ENCODE measurements around the gene ANKRD60.

Gene ANKRD60, protein sequence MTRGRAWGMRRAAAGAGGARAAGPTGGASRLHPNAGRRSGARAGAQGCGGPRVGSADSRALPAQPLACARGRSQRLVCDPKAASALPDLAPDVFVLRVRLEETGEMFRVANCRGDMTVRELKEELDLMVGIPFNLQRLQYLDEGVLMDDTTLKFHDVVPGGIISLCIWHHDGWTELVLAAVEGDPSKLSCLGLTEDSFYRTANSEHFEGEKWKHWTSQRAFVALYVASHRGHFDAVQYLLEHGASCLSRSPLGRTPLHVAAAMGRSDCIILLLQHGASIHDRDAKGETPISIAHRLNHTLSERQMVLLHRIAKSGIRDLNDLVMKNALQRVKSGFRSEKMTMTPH

DNA sequence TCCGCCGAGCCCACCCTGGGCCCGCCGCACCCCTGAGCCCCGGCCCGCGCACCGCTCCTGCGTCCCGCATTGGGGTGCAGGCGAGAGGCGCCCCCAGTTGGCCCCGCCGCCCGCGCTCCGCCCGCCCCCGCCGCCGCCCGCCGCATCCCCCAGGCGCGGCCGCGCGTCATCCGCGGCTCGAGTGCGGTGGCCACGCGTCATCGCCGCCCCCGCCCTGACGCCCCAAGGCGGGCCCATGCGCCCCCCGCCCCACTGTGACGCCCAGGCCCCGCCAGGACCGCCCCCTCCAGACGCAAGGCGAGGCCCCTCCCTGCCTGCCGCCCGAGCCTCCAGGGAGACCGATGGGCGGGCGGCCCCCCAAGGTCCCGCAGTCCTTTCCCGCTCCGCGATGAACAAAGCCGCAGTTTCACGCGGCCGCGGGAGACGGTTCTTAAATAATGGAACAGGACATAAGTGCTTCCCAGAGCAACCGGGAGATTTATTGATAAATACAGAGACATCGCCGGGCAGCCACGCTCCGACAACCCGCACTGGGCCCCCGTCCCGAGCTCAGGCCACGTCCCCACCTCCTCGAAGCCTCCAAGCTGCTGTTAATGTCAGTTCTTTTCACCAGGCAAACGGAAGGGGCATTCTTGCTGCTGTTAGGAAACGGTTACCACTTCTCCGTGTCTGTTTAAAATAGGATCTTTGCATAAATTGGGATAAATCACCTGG, at the start of gene ANKRD60:
Gene ANKRD60, minus strand, starts transcription at position 170 of the 714 bp plus-strand sequence. Its CDS starts 0 bp downstream, at position 170.
- DNase-seq, result no peak

DNA sequence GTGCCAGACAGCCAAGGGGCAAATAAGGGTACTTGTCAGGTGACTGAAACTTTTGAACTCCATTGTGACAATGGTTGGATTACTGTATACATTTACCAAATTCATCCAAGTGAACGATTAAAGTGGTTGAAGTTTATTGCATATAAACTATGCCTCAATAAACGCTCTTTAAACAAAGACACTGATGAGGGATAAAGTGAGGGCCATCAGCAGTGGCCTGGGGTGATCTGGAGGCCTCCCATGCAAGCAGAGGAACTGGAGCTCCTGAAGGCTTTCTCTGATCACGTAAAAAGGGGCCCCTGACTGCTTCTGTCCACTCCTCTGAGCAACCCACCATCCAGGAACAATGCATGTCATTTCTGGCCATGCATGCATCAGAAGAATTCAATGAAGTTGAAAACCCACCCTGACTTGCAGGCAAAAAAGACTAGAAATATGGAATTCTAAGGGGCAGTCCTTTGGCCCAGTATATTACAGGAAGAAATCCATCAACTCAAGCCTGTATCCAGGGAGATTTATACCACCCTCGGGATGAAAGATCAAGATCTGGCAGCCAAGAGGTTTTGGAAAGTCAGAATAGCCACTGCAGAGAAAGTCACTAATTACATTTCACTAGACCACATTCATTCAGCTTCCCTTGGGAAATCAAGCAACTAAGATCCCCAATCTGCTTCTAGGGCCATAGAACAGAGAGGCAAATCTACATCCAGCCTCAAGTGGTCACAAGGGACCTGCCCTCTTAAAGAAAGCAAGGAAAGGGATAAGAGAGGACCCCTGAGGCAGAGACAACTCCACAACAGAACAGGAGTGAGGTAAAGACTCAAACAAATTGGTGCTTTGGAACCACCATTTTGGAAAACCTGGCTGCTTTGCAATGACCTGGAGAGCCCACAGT, 49.4 kb upstream of the ANKRD60 start:
- DNase-seq, result no peak

DNA sequence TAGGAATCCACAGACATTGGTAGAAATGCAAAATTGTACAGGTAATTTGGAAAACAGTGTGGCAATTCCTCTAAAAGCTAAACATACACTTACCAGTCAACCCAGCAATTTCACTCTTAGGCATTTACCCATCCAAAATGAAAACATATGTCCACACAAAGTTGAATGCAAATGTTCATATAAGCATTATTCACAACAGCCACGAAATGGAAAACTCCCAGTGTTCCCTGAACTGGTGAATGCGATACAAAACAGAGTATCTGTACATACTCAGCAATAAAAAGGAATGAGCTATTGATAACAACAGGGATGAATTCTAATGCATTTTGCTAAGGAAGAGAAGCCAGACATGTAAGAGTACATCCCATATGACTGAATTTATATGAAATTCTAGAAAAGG, 48.7 kb upstream of the ANKRD60 start:
- DNase-seq, result no peak

DNA sequence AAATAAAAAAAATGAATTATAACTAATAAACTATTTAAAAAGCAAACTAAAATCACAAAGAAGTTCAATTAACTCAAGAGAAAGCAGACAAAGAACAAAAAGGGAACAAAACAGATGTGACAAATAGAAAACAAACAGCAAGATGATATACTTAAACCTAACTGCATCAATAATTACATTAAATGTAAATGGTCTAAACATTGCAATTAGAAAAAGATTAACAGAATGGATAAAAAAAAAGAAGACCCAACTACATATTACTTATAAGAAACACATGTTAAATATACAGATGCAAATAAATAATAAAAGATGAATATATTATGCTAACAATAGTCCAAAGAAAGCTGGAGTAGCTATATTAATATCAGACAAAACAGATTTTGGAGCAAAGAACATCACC, 45.9 kb upstream of the ANKRD60 start:
- DNase-seq, result no peak

DNA sequence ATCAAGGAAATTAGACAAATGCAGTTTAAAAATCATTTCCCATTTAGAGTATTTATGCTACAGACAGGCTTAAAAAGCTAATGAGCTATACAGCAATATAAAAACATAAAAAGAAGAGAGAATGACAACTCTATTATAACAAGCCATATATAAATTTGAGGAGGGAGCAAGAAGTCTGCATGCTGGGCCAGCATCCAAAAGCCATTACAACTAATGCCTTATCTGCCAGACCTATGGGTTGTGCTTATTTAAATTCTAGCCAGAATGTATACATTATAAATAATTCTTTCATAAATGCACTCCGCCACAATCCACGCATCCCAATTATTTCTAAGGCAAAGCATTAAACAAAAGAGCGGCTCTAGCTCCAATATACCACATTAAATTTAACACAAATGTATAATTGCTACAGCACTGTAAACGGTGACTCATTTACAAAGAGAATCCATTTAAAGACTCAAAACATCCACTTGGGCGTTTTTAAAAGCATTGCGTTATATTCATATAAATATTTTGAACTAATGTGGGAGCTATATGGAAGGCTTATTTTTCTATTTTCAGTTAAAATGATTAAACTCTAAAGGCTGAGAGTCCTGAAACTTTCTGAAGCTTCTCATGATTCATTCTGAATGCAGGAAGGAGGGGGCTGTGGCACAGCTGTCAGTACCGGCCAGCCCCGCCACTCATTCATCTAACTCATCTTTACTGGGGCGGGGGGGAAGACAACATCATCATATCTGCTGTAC, 43.3 kb upstream of the ANKRD60 start:
- no peak for DNase-seq

DNA sequence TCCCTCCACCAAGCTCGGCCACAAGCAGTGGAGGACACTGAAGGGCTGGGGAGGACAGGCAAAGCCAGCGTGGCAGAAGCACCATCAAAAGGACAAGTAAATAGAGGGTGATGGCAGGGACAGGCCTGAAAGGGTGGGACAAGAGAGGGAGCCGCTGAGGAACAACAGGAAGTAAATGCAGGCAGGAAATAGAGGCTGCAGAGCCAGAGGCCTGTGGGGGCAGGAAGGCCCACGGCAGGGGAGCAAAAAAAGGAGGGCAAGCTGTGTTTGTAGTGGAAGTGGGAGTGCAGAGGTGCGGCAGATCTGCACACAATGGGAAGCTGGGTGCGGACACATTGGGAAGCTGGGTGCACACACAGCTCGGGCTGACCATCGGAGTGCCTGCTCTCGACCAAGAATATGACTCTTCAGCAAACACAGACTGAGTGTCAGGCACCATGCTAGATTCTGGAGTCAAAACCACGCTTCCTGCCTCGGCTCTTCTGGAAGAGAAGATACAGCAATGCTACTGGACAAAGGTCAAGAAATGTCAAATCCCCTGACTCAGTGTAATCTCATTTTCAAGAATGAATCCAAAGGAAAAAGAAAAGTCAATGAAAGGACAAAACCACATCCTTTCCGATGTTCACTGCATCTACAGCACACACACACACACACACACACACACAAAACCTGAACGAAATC, 40.6 kb upstream of the ANKRD60 start:
- no peak for DNase-seq

DNA sequence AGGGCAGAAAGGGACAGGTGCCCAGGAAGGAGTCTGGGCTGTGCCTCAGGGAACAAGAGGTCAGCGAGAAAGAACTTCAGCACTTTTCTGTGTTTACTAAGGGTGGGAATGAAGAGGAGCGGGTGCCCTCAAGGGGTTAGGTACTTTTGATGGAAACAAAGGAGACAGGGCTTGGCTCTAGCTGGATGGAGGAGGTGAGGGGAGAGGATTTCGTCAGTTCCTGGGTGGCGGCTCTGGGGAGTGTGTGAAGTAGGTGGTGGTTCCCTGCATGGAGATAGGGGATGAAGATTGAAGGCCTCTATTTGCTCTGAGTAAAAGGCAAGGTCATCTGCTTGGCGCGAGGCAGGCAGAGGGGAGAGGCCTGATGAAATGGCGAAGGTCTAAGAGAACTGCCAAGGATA, 40.0 kb upstream of the ANKRD60 start:
- no peak for DNase-seq

DNA sequence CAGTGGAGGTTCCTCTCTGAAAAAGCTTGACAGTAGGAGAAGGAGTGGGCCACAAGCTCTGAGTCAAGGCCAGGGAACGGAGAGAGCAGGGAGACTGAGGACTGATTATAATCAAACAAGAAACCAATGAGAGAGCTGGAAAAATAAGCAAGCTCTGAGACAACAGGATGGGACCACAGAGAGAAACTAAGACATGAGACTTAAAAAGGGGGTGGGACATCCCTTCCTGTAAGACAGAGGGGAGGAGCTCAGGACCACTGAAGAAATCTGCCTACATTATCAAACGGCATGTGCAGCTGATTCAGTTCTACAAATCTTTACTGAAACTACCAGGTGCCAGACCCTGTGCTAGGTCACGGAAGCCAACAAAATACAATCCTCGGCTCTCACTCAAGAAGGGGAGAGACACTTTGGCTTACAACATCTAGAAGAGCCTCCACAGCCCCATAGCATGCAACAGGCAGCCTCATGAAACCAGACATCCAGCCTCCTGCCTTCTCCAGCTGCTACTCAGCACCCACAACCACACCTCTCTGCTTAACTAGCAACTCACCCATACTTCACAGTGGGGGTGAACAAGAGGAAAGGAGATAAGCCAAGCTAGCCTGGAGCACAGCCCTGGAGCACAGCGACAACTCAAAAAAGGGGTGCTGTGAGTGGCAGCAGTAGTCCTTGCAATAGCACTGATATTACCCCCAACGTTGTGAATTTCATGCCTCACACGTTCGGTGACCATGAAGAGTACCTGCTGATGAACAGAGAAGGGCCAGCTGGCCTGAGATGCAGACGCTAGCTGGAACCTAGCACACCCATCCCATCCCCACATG, 39.1 kb upstream of the ANKRD60 start:
- DNase-seq, result no peak

DNA sequence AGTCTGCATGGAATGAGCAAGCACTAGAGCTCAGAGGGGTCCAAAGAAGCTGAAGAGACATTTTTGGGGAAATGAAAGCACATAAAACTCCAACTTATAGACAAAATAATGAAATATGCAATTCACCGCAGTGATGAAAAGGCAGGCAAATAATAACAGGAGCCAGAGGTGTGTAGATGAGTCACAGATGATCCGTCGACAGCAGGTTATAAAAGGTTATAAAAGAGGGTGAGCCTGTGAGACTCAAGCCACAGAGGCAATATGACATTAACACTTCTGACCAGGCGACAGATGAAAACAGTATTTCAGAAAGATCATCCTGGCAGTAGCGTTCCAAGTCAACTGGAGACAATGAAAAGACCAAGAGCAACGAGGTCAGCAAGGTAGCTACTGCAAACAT, 35.8 kb upstream of the ANKRD60 start:
- no peak for DNase-seq

DNA sequence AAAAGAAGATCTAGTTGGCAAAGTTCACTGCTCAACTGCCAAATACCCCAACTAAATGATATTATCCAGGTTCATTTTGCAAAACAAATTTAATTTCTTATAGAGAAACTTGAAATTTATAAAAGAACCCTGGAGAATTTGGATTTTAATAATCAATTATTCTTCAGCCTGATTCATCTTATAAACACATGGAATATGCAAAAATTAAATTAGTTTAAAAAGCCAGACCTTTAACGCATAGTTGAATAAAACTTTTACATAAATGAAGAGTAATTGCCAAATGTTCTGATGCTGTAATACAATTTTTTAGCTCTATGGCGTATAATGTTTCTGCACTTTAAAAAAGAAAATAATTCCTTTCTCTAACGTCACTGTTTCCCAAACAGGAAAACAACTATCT, 33.2 kb upstream of the ANKRD60 start:
- DNase-seq, result no peak

DNA sequence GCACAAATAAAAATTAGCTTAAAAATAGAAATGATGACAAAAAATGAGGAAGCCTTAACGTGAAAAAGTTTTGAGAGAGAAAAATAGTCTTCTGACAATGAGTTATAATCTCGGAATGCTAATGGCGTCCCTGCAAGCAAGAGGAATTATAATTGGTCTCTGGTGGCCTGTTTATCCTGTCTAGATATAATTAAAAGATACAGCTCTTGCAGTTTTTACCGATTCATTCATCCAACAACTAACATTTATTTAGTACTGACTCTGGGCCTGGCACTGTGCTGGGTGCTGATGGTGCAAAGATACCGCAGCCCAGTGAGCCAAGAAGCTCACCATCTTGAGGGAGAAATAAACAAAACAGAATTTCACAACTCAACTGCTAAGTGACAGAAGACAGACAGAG, 31.6 kb upstream of the ANKRD60 start:
- no peak for DNase-seq

DNA sequence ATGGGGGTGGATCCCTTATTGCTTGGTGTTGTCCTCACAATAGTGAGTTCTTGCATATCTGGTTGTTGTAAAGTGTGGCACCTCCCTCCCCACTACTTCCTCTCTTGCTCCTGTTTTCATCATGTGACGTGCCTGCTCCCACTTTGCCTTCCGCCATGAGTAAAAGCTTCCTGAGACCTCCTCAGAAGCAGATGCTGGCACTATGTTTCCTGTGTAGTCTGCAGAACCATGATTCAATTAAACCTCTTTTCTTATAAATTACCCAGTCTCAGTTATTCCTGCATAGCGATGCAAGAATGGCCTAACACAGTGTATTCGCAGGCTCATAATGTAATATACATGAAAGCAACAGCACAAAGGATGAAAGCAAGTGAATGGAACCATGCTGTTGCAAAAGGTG, 28.4 kb upstream of the ANKRD60 start:
- DNase-seq, result no peak

DNA sequence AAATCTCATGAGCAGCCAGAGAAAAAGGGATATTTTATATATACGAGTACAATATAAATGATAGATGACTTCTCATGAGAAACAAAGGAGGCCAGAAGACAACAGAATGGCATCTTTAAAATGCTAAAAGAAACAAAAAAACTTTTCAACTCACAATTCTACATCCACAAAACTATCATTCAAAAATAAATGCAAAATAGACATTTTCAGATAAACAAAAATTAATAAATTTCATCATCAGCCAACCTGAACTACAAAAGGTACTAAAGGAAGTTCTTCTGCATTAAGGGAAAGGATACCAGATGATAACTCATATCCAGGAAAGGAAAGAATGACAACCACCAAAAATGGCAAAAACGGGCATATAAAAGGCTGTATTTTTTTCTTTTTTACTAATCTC, 27.9 kb upstream of the ANKRD60 start:
- DNase-seq, result no peak

DNA sequence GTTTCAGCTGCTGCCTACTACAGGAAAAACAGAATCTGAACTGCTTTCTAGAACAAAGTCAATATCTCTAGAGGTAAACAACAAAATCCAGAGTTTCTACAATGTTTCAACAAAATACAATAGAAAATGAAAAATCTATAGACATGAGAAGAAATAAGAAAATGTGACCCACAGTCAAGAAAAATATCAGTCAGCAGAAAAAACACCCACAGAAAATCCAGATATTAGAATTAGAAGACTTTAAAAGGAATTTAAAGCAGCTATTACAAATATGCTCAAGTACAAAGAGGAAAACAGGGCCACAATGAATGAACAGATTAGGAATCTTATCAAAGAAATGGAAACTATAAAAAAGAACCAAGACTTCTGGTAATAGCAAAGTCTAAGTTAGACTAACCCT, 26.4 kb upstream of the ANKRD60 start:
- DNase-seq, result no peak

DNA sequence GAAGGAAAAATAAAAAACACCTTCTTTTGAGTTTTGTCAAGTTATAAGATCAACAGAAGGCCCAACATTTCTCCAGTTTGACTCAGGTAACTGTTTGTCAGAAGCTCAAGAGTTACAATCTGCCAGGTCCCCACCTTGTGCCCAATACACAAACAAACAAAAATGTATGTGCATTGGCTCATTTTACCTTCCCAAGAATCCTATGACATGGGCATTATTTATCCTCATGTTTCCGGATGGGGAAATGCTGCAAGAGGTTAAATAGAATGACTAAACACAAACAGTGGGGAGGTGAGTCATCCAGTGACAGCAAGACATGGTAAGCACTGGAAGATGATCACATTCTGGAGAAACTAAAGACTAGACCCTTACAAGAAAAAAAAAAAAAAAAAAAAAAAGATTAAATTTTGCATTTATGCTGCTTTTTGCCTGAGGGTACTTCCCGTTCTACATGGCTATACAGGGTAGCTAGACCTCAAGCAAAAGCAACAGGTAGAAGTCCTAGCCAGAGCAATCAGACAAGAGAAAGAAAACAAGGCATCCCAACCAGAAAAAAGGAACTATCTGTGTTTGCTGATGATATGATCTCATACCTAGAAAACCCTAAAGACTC, 23.6 kb upstream of the ANKRD60 start:
- no peak for DNase-seq

DNA sequence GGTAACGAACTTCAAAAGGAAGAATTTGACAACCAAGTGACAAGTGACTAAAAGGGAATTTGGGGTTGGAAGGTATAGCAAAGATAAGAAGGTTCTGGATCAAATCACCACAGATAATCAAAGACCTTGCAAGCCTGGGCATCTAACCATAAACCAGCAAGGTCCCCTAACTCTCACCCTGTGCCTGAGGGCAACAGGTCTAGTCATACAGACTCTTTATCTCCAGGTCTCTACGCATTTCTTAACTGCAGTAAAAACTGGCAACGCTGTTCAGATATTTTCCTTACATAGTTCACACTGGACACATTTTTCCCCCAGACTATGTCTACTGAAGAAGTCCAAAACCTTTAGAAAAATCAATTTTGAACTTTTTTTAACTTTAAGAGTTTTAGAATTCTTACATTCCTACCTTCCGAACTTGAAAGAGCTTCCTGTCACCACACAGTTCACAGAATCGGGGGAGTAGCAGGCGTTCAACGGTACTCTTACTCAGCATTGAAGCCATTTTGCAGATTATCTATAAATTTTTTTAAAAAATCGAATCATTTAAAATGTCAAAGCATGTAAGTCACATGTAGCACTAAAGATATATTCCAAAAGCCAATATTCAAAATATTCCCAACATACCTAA, 23.0 kb upstream of the ANKRD60 start:
- DNase-seq, result no peak

DNA sequence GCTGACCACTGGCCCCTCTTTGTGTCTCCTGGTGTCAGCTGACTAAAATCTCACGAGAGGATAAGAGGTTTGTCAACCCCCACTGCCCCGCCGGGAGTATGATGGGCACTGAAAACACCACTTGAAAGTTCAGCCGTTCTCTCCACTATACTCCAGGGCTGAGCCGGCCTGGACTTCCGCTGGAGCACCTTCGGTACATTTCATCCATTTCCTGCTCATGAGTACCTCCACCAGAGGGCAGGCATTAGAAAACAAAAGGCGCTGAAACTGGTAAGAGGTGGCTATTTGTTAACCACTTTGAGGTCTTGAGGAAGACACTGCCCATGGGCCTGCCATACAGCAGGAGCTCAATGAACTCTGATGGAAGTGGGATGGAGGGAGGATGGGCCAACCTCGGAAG, 17.9 kb upstream of the ANKRD60 start:
- DNase-seq, result no peak

DNA sequence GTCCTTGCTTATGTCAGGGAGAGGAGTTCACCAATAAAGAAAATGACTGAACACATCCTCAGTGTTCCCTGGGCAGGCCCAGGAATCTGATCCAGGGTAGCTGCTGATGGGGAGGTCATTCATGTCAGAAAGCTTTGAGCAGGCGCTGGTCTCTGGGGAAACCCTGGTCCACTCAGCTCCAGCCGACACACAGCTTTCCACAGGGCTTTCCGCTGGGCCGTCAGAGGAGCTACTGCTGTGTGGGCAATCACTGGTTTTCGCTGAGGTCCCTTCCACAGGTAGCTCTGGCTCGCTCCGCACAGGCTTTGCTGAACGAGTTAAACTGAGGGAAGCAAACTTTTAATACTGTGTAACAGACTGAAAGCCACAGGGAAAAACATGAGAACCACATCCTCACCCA, 17.5 kb upstream of the ANKRD60 start:
- DNase-seq, result no peak

DNA sequence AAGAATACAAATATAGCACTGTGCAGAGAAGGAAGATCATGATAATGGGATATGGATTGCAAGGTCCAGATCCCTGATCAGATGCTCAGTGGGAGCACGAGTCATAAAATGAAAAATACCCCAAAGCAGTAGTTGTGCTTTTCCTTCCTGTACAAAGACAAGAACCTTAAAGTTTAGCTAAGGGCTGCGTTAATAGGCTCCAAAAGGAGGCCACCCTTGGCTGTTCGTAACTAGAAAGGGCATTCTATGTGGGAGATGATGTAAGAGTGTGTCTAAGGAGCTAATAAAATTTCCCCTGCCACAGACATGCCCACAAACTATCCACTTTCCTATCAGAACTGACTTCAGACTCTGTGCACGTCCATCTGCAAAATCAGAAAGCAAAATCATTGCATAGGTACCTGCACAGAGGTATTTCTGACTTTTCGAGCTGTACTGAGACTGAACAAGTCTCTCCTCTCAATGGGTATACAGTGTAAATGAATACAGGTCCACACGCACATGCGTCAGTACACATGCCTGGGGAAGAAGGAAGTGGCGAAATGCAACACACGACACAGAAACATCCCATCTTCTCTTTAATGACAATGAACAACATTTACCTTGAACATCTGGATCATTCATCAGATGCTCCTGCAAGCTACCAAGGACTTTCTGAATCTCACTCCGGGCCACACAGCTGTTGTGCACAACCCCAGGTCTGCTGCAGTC, 16.9 kb upstream of the ANKRD60 start:
- DNase-seq, result no peak

Measured in NCI-H510A treated with DMSO at 0.1 percent for 48 hours (cell line).